ENCODE results near the gene ARID1B. TPM values are rescaled to one million over a fixed set of nuclear protein-coding genes. Genes with fewer than 3 reads are reported as not detected.
A peak's percentile ranks its signal among the peaks of the same experiment; 100 is the strongest.

ARID1B gene
- 14.5 and 22.8 TPM in 2 replicates for total RNA-seq (2012; rRNA removed)
- polyA plus RNA-seq (2012; rRNA removed): 17.5 and 20.1 TPM in 2 replicates
- 9.7 and 16.0 TPM in 2 replicates for polyA plus RNA-seq (2012; cell fraction: cytosol; rRNA removed)
- 28.7 and 32.4 TPM in 2 replicates for polyA plus RNA-seq (2012; cell fraction: nucleus; rRNA removed; ENCODE audit: low replicate concordance)
- Bru-seq, nascent RNA: percentile 92 among the genes with signal in this experiment
- BruChase-seq, experiment 1, labeled RNA remaining after a 6-hour chase: percentile 78 among the genes with signal in this experiment
- BruChase-seq, experiment 2, labeled RNA remaining after a 2-hour chase: percentile 88 among the genes with signal in this experiment
- long read RNA-seq, full-length matches to known transcripts: 19 of 41 reads
- long read RNA-seq, partial matches to known transcripts: 18 of 41 reads
- long read RNA-seq, other reads (novel, unspliced or antisense): 4 of 41 reads

- Histone ChIP-seq H3K56ac (ENCODE audit: extremely low read depth, insufficient read depth, low read length) (peak within 1 kb of the TSS; percentile 87), H3K9ac (ENCODE audit: low read depth, low read length) (peak within 1 kb of the TSS; percentile 98), H2AK5ac (ENCODE audit: low read depth, low read length) (peak within 1 kb of the TSS; percentile 83), H2AK9ac (replicated peaks; ENCODE audit: low read depth, low read length, poor library complexity) (peak within 1 kb of the TSS; percentile 88), H3K36me3 (ENCODE audit: control insufficient read depth, insufficient read depth, low read length) (no peaks in the 10 kb centered on the region), H3K27ac (ENCODE audit: insufficient read depth, low read length) (peak within 1 kb of the TSS; percentile 100), H2AFZ (replicated peaks; ENCODE audit: low read length, poor library complexity) (peak within 1 kb of the TSS; percentile 94), H4K91ac (ENCODE audit: insufficient read depth, low read depth, low read length) (peak within 1 kb of the TSS; percentile 89), H3K9me1 (ENCODE audit: insufficient read depth, low read length) (no peaks in the 10 kb centered on the region), H4K20me1 (ENCODE audit: insufficient read depth, low read length) (peaks cover 12% of the 10 kb centered on the region), H3K79me1 (ENCODE audit: low read depth in 1 of 2, low read length in 2 of 2) (peaks cover 4 to 11% of the 10 kb centered on the region in 2 experiments; a peak in 2 of 4 replicates), H2BK5ac (ENCODE audit: low read depth, low read length, poor library complexity, severe bottlenecking) (peak within 1 kb of the TSS; percentile 98), H3K4me3 (ENCODE audit: insufficient read depth, low read depth, low read length) (peak within 1 kb of the TSS; percentile 99), H3K4me1 (ENCODE audit: control insufficient read depth, insufficient read depth, low read length) (peaks cover 6% of the 10 kb centered on the region), H4K5ac (ENCODE audit: low read depth, low read length) (peak within 1 kb of the TSS; percentile 94), H4K8ac (ENCODE audit: low read depth in 2 of 2, low read length in 2 of 2) (peak within 1 kb of the TSS; percentile 80 to 95), H3K23ac (ENCODE audit: low read depth, low read length) (peak within 1 kb of the TSS; percentile 98), H3K14ac (replicated peaks; ENCODE audit: low read depth, low read length) (peak within 1 kb of the TSS; percentile 71), H3K27me3 (ENCODE audit: control insufficient read depth, insufficient read depth, low read length) (no peaks in the 10 kb centered on the region), H3K18ac (ENCODE audit: low read depth, low read length) (peak within 1 kb of the TSS; percentile 89), H3K4ac (ENCODE audit: low read depth, low read length) (peak within 1 kb of the TSS; percentile 98), H2BK120ac (ENCODE audit: low read depth, low read length) (peak within 1 kb of the TSS; percentile 79), H3K9me3 (ENCODE audit: control insufficient read depth, insufficient read depth, low read length) (no peaks in the 10 kb centered on the region), H3K4me2 (ENCODE audit: low read depth, low read length) (peak within 1 kb of the TSS; percentile 97), H2BK20ac (ENCODE audit: low read depth, low read length) (0 out of 2 replicates have a peak within 1 kb of the TSS, but pooled peaks have one; percentile 1), H2BK15ac (ENCODE audit: low read depth, low read length) (no peak within 1 kb of the TSS)
- ATAC-seq (ENCODE audit: low read depth) (peak; percentile 57), DNase-seq (peak; percentile 83)
- TF ChIP-seq CEBPB (IDR thresholded peaks at IDR 0.05; ENCODE audit: low read depth, low read length): no peak
- no peak for TF ChIP-seq NFE2L2 (IDR thresholded peaks at IDR 0.05; ENCODE audit: low read depth, low read length)
- TF ChIP-seq RFX5 (IDR thresholded peaks at IDR 0.05; ENCODE audit: low read depth, low read length): no peak
- TF ChIP-seq ELK1 (IDR thresholded peaks at IDR 0.05; ENCODE audit: borderline replicate concordance, low read depth, low read length): no peak
- 0 out of 2 replicates have a peak, but pooled peaks have one; percentile 4 for TF ChIP-seq SMC3 (IDR thresholded peaks at IDR 0.05; ENCODE audit: low read depth, low read length)
- TF ChIP-seq MXI1 (IDR thresholded peaks at IDR 0.05; ENCODE audit: borderline replicate concordance, low read depth, low read length): peak; percentile 23; the same call in 1 of the 2 replicates
- peak; percentile 29 for TF ChIP-seq RAD21 (IDR thresholded peaks at IDR 0.05; ENCODE audit: low read length)
- TF ChIP-seq FOS (IDR thresholded peaks at IDR 0.05; ENCODE audit: low read depth, low read length): no peak
- 0 out of 2 replicates have a peak, but pooled peaks have one; percentile 37 for TF ChIP-seq MAZ (IDR thresholded peaks at IDR 0.05; ENCODE audit: borderline replicate concordance, low read depth, low read length)
- TF ChIP-seq POLR2A (IDR thresholded peaks at IDR 0.05; ENCODE audit: low read depth, low read length): peak; percentile 78
- TF ChIP-seq CHD1 (IDR thresholded peaks at IDR 0.05; ENCODE audit: low read depth, low read length): no peak
- dilution Hi-C loops (cut with HindIII; ENCODE audit: low sequenced_read_pairs, unreplicated experiment): no loop called here
- ChIA-PET CTCF (no interaction called here), POLR2A (ENCODE audit: unreplicated experiment) (interaction anchor here (1.0 kb wide), 1 partner anchor 90 kb away, joined by 6 read pairs; no protein-coding TSS in a partner anchor)
- intact Hi-C loops (cut with micrococcal nuclease): loop anchor here (1.0 to 5.0 kb wide), 6 partner anchors 55 to 1450 kb away; no protein-coding TSS in a partner anchor
- 1% methylated on average over 34 of the region's 65 CpGs; no CpG with 5 or more reads in 1 of the 2 experiments for WGBS, 2 experiments (ENCODE audit: extremely low coverage in 2 of 2, insufficient read length in 1 of 2)
- in situ Hi-C loops (cut with MboI; ENCODE audit: low sequenced_read_pairs): no loop called here
- no TSS peak for BruUV-seq (replicated peaks)
These were observed at the start of gene ARID1B for GRCh38 chr6:156776840-156777576. ARID1B (plus strand) TSS chr6:156777378; CDS start chr6:156777681, 303 bp downstream.

All from IMR-90 (cell line).